Activated naive CD4-positive, alpha-beta T cell treated with anti-CD3 and anti-CD28 coated beads for 36 hours (primary cell): Measurements from ENCODE around the gene VLDLR. TPM values are rescaled to one million over a fixed set of nuclear protein-coding genes. Genes with fewer than 3 reads are reported as not detected.

Source experiments
- CTCF ChIA-PET: fragments of 350-600 bp; sonication (Branson Sonifier 250); formaldehyde crosslinking; loops from one replicate; lab custom pipeline; 2021; ENCODE audit warnings: antibody characterized with exemption; lab: Charles Lee
- DNase-seq: peaks from one replicate; pipeline ENCODE4 v3.0.0-alpha.2; 2020
- H3K27ac Mint-ChIP-seq: one replicate; pipeline ENCODE4 v1.8.0; 2021; ENCODE audit warnings: mild to moderate bottlenecking, mixed read lengths
- H3K27me3 Mint-ChIP-seq: one replicate; pipeline ENCODE4 v1.8.0; 2021; ENCODE audit warnings: low read depth, mixed read lengths
- H3K36me3 Mint-ChIP-seq: one replicate; pipeline ENCODE4 v1.8.0; 2021; ENCODE audit warnings: low read depth, mixed read lengths
- H3K4me1 Mint-ChIP-seq: one replicate; pipeline ENCODE4 v1.8.0; 2021; ENCODE audit warnings: low read depth, mixed read lengths
- H3K4me3 Mint-ChIP-seq: one replicate; pipeline ENCODE4 v1.8.0; 2021; ENCODE audit warnings: mild to moderate bottlenecking, moderate library complexity, mixed read lengths
- H3K9me3 Mint-ChIP-seq: one replicate; pipeline ENCODE4 v1.8.0; 2021; ENCODE audit warnings: mixed read lengths
- intact Hi-C: fragments of 100-400 bp; cut with micrococcal nuclease; formaldehyde crosslinking; loops from one replicate; pipeline ENCODE4 v1.15.1; 2023
- total RNA-seq, 2 experiments: library from RNA; stranded (reverse); gene quantifications; one replicate each; pipeline ENCODE4 v1.2.3, GENCODE V29; 2021

The VLDLR gene
- total RNA-seq, 2 experiments from 2014 or later = 7.7 to 8.6 TPM

- no peaks in the 10 kb centered on the region for H3K36me3 Mint-ChIP-seq
- H3K27me3 Mint-ChIP-seq = no peaks in the 10 kb centered on the region
- H3K4me3 Mint-ChIP-seq = no peak overlapping the region
- H3K27ac Mint-ChIP-seq = no peak overlapping the region
- intact Hi-C loops = no loop called here
- no peak for DNase-seq
- CTCF ChIA-PET = no interaction called here
- no peaks in the 10 kb centered on the region for H3K4me1 Mint-ChIP-seq
- no peaks in the 10 kb centered on the region for H3K9me3 Mint-ChIP-seq
Observed at GRCh38 chr9:2675834-2676233, 54.2 kb downstream of the VLDLR start.

GRCh38 chr9:2676466-2676865 lies 54.9 kb downstream of the VLDLR start:
- DNase-seq = no peak
- CTCF ChIA-PET = no interaction called here
- H3K27ac Mint-ChIP-seq = no peak overlapping the region
- H3K4me1 Mint-ChIP-seq = no peaks in the 10 kb centered on the region
- no peaks in the 10 kb centered on the region for H3K9me3 Mint-ChIP-seq
- H3K36me3 Mint-ChIP-seq = no peaks in the 10 kb centered on the region
- H3K4me3 Mint-ChIP-seq = no peak overlapping the region
- peaks cover 2% of the 10 kb centered on the region for H3K27me3 Mint-ChIP-seq
- intact Hi-C loops = no loop called here

GRCh38 chr9:2677915-2678889 lies 56.6 kb downstream of the VLDLR start:
- Mint-ChIP-seq H3K27ac (no peak overlapping the region), H3K36me3 (no peaks in the 10 kb centered on the region), H3K27me3 (peaks cover 2% of the 10 kb centered on the region), H3K9me3 (no peaks in the 10 kb centered on the region), H3K4me3 (no peak overlapping the region), H3K4me1 (no peaks in the 10 kb centered on the region)
- CTCF ChIA-PET = no interaction called here
- intact Hi-C loops = no loop called here
- DNase-seq = no peak

- no peaks in the 10 kb centered on the region for H3K9me3 Mint-ChIP-seq
- no peak overlapping the region for H3K4me3 Mint-ChIP-seq
- no peaks in the 10 kb centered on the region for H3K4me1 Mint-ChIP-seq
- CTCF ChIA-PET = interaction anchor here (0.6 kb wide), 1 partner anchor 60 kb away, joined by 3 read pairs; no protein-coding TSS in a partner anchor
- H3K27ac Mint-ChIP-seq = no peak overlapping the region
- peaks cover 2% of the 10 kb centered on the region for H3K27me3 Mint-ChIP-seq
- no peak for DNase-seq
- intact Hi-C loops = no loop called here
- H3K36me3 Mint-ChIP-seq = no peaks in the 10 kb centered on the region
Observed at GRCh38 chr9:2679011-2679410, 57.4 kb downstream of the VLDLR start.

- Mint-ChIP-seq H3K4me1 (no peaks in the 10 kb centered on the region), H3K27ac (no peak overlapping the region), H3K27me3 (peaks cover 2% of the 10 kb centered on the region), H3K9me3 (no peaks in the 10 kb centered on the region), H3K36me3 (no peaks in the 10 kb centered on the region), H3K4me3 (no peak overlapping the region)
- intact Hi-C loops = no loop called here
- no peak for DNase-seq
- CTCF ChIA-PET = no interaction called here
Observed at GRCh38 chr9:2681981-2682380, 60.4 kb downstream of the VLDLR start.

GRCh38 chr9:2686911-2687310 lies 65.3 kb downstream of the VLDLR start:
- Mint-ChIP-seq H3K36me3 (no peaks in the 10 kb centered on the region), H3K27me3 (no peaks in the 10 kb centered on the region), H3K9me3 (no peaks in the 10 kb centered on the region), H3K4me3 (no peak overlapping the region), H3K27ac (no peak overlapping the region), H3K4me1 (no peaks in the 10 kb centered on the region)
- CTCF ChIA-PET = no interaction called here
- intact Hi-C loops = no loop called here
- DNase-seq = no peak

- no peaks in the 10 kb centered on the region for H3K27me3 Mint-ChIP-seq
- CTCF ChIA-PET = no interaction called here
- H3K4me3 Mint-ChIP-seq = no peak overlapping the region
- DNase-seq = no peak
- no peaks in the 10 kb centered on the region for H3K36me3 Mint-ChIP-seq
- no peak overlapping the region for H3K27ac Mint-ChIP-seq
- intact Hi-C loops = no loop called here
- H3K4me1 Mint-ChIP-seq = no peaks in the 10 kb centered on the region
- no peaks in the 10 kb centered on the region for H3K9me3 Mint-ChIP-seq
Observed at GRCh38 chr9:2688636-2689035, 67.0 kb downstream of the VLDLR start.

- CTCF ChIA-PET = no interaction called here
- Mint-ChIP-seq H3K4me3 (no peak overlapping the region), H3K4me1 (no peaks in the 10 kb centered on the region), H3K36me3 (no peaks in the 10 kb centered on the region), H3K27ac (no peak overlapping the region), H3K9me3 (no peaks in the 10 kb centered on the region), H3K27me3 (no peaks in the 10 kb centered on the region)
- no peak for DNase-seq
- intact Hi-C loops = no loop called here
Observed at GRCh38 chr9:2691212-2691611, 69.6 kb downstream of the VLDLR start.

- H3K4me1 Mint-ChIP-seq = no peaks in the 10 kb centered on the region
- no peaks in the 10 kb centered on the region for H3K9me3 Mint-ChIP-seq
Observed at GRCh38 chr9:2691626-2692025, 70.0 kb downstream of the VLDLR start.

GRCh38 chr9:2693056-2693455 lies 71.5 kb downstream of the VLDLR start:
- H3K4me3 Mint-ChIP-seq = no peak overlapping the region
- no peak for DNase-seq
- H3K9me3 Mint-ChIP-seq = no peaks in the 10 kb centered on the region
- H3K27me3 Mint-ChIP-seq = no peaks in the 10 kb centered on the region
- intact Hi-C loops = no loop called here
- no peaks in the 10 kb centered on the region for H3K4me1 Mint-ChIP-seq
- no peak overlapping the region for H3K27ac Mint-ChIP-seq
- CTCF ChIA-PET = no interaction called here
- H3K36me3 Mint-ChIP-seq = no peaks in the 10 kb centered on the region

More at GRCh38 chr9:2691626-2692025, 70.0 kb downstream of the VLDLR start:
- CTCF ChIA-PET = no interaction called here
- no peaks in the 10 kb centered on the region for H3K27me3 Mint-ChIP-seq
- no peak overlapping the region for H3K27ac Mint-ChIP-seq
- no peak overlapping the region for H3K4me3 Mint-ChIP-seq
- intact Hi-C loops = no loop called here
- no peak for DNase-seq
- no peaks in the 10 kb centered on the region for H3K36me3 Mint-ChIP-seq

- no peaks in the 10 kb centered on the region for H3K9me3 Mint-ChIP-seq
- H3K27me3 Mint-ChIP-seq = no peaks in the 10 kb centered on the region
- no peak for DNase-seq
- intact Hi-C loops = no loop called here
- no peak overlapping the region for H3K27ac Mint-ChIP-seq
- H3K36me3 Mint-ChIP-seq = peaks cover 3% of the 10 kb centered on the region
- no peaks in the 10 kb centered on the region for H3K4me1 Mint-ChIP-seq
- CTCF ChIA-PET = no interaction called here
- no peak overlapping the region for H3K4me3 Mint-ChIP-seq
Observed at GRCh38 chr9:2697492-2697891, 75.9 kb downstream of the VLDLR start.

GRCh38 chr9:2700398-2700797 lies 78.8 kb downstream of the VLDLR start:
- Mint-ChIP-seq H3K27me3 (no peaks in the 10 kb centered on the region), H3K4me3 (no peak overlapping the region), H3K4me1 (no peaks in the 10 kb centered on the region), H3K36me3 (peaks cover 3% of the 10 kb centered on the region), H3K9me3 (no peaks in the 10 kb centered on the region), H3K27ac (no peak overlapping the region)
- intact Hi-C loops = no loop called here
- CTCF ChIA-PET = no interaction called here
- no peak for DNase-seq

GRCh38 chr9:2700909-2701550 lies 79.4 kb downstream of the VLDLR start:
- H3K27ac Mint-ChIP-seq = no peak overlapping the region
- H3K4me1 Mint-ChIP-seq = no peaks in the 10 kb centered on the region
- H3K36me3 Mint-ChIP-seq = peaks cover 3% of the 10 kb centered on the region
- H3K4me3 Mint-ChIP-seq = no peak overlapping the region
- intact Hi-C loops = no loop called here
- CTCF ChIA-PET = no interaction called here
- DNase-seq = no peak
- no peaks in the 10 kb centered on the region for H3K9me3 Mint-ChIP-seq
- H3K27me3 Mint-ChIP-seq = no peaks in the 10 kb centered on the region
